ENCODE results near the gene ST3GAL5.
"Not testable (repeated sequence)": the region's sequence is repeated elsewhere in the genome, so short reads cannot be mapped to it uniquely, and the experiment has no call there.

DNA sequence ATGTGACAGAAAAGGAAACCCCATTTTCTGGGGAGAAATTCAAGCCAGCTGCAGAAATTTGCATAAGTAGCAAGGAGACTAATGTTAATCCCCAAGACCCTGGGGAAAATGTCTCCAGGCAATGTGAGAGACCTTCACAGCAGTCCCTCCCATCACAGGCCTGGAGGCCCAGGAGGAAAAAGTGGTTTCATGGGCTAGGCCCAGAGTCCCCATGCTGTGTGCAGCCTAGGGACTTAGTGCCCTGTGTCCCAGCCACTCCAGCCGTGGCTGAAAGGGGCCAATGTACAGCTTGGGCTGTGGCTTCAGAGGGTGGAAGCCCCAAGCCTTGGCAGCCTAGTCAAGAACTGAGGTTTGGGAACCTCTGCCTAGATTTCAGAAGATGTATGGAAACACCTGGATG, 7.0 kb downstream of the ST3GAL5 start:
- TF ChIP-seq POLR2AphosphoS5 (IDR thresholded peaks at IDR 0.05; ENCODE audit: borderline replicate concordance, low read depth, low read length); EZH2 (IDR thresholded peaks at IDR 0.05): not testable (repeated sequence)

All from SK-N-MC (cell line).